NCI-H526 treated with DMSO at 0.1 percent for 48 hours (cell line): ENCODE data around the gene SELE.

Source experiments
- DNase-seq: peaks from one replicate; lab custom pipeline; 2025; lab: John Stamatoyannopoulos, UW

SELE gene

GRCh38 chr1:169733924-169734323 lies at the start of gene SELE:
SELE (minus strand) TSS chr1:169734079; CDS start chr1:169733612, 467 bp downstream.
- DNase-seq = no peak

GRCh38 chr1:169782596-169782995 lies 48.7 kb upstream of the SELE start:
- no peak for DNase-seq

- DNase-seq = no peak
Observed at GRCh38 chr1:169779970-169780369, 46.1 kb upstream of the SELE start.

- no peak for DNase-seq
Observed at GRCh38 chr1:169779150-169779549, 45.3 kb upstream of the SELE start.

GRCh38 chr1:169776440-169776839 lies 42.6 kb upstream of the SELE start:
- no peak for DNase-seq

GRCh38 chr1:169768161-169768560 lies 34.3 kb upstream of the SELE start:
- DNase-seq = no peak

GRCh38 chr1:169765580-169766331 lies 31.9 kb upstream of the SELE start:
- no peak for DNase-seq

GRCh38 chr1:169764919-169765318 lies 31.0 kb upstream of the SELE start:
- no peak for DNase-seq

GRCh38 chr1:169762699-169763098 lies 28.8 kb upstream of the SELE start:
- no peak for DNase-seq

GRCh38 chr1:169759038-169759437 lies 25.2 kb upstream of the SELE start:
- DNase-seq = no peak

- no peak for DNase-seq
Observed at GRCh38 chr1:169753549-169753948, 19.7 kb upstream of the SELE start.

- DNase-seq = no peak
Observed at GRCh38 chr1:169750041-169750440, 16.2 kb upstream of the SELE start.

- DNase-seq = no peak
Observed at GRCh38 chr1:169746550-169746949, 12.7 kb upstream of the SELE start.

GRCh38 chr1:169745015-169745861 lies 11.4 kb upstream of the SELE start:
- DNase-seq = no peak

- DNase-seq = no peak
Observed at GRCh38 chr1:169741666-169742394, 8.0 kb upstream of the SELE start.

GRCh38 chr1:169739980-169740379 lies 6.1 kb upstream of the SELE start:
- DNase-seq = no peak

GRCh38 chr1:169731446-169731845 lies 2.4 kb downstream of the SELE start:
- DNase-seq = no peak

GRCh38 chr1:169729991-169730390 lies 3.9 kb downstream of the SELE start:
- no peak for DNase-seq

GRCh38 chr1:169727307-169727706 lies 6.6 kb downstream of the SELE start:
- no peak for DNase-seq

- no peak for DNase-seq
Observed at GRCh38 chr1:169726851-169727250, 7.0 kb downstream of the SELE start.

GRCh38 chr1:169725930-169726329 lies 7.9 kb downstream of the SELE start:
- no peak for DNase-seq

GRCh38 chr1:169724168-169724567 lies 9.7 kb downstream of the SELE start:
- DNase-seq = no peak

- no peak for DNase-seq
Observed at GRCh38 chr1:169723763-169724162, 10.1 kb downstream of the SELE start.
